M059J (cell line): ENCODE results near the gene CBX3. TPM values are rescaled to one million over a fixed set of nuclear protein-coding genes. Genes with fewer than 3 reads are reported as not detected.
"Not testable (repeated sequence)": the region's sequence is repeated elsewhere in the genome, so short reads cannot be mapped to it uniquely, and the experiment has no call there.

ENCODE experiments used
- DNase-seq: peaks from one replicate; pipeline ENCODE4 v3.0.0-alpha.2; 2012; ENCODE audit warnings: low read depth
- total RNA-seq: library from RNA; depleted of rRNA; stranded (reverse); fragments of >200 nt; shearing (Covaris generic); gene quantifications from 2 replicates; pipeline ENCODE4 v1.2.3, GENCODE V29; 2014

CBX3 gene
- total RNA-seq, 1 experiment from 2014 or later: 268 TPM

DNA sequence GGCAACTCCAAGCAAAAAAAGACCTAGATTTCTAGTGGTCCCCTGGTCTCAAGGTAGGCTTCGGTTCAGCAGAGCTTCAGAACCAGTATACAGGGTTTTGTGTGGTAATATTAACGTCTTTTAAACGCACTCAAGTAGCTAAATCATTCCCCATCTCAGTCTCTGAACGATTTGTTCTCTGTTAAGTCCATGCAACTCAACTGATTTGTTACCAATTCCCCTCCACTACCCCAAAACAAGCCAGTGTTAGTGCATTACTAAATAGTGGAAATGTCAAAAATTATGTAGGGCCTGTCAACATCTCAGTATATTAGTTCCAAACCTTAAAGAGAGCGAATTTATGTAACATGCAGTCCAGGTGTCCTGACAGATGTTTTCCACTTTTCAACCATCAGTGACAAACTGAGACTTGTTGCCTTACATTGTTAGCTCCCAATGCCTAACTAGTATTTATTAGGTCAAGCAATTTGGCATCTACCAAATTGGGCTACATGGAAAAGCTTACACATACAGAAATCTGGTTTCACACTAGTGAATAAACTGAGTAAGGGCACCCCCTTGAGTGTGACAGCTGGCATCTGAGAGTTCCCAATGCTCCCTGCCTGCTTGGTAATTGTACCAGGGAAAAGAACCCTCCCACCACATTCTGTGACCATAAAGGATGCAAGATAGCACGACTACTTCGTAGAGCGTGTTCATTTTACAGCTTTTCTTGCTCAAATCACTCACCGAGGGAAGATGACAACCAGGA is 13.2 kb upstream of the CBX3 start:
- no peak for DNase-seq

DNA sequence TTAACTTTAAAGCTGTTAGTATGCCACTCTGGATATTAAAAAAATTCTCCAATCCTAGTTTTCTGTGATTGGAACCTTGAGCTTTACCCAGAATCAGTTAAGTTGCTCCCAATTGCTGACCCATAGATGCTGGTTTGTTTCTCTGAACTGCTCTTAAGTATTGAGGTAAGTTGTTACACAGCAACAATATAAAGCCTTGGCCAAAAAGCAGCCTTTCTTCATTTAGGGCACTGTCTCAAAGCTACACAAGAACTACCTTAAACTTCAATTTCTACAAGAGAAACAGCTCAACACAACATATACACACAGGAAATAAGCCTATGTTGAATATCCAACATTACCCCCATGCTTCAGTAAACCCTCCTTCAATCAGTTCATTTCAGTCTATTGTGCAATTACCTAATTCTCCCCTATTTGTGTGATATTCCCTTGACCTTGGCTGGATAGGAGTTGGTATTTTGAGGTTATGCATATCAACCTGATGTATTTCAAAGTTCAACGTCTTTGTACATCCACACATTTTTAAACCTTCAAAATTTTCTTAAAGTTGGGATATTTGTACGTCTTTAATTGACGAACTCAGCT is 12.5 kb upstream of the CBX3 start:
- DNase-seq: no peak

DNA sequence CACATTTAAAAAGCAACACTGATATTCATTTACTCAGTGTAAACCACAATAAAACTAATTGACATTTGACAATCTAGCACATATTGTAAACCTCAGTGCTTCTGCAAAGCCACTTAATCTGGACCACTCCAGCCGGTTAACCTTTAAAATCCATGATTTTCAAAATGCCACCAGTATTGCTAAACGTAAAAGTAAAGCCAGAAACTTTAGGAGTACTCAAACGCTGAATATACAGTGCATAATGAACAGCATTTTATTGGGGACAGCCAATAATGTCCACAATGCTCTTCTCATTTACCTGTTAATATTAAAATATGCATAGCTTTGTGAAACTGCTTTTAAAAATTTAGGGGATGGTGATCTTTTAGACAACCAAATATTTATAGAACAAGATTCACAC is 11.8 kb upstream of the CBX3 start:
- DNase-seq: no peak

DNA sequence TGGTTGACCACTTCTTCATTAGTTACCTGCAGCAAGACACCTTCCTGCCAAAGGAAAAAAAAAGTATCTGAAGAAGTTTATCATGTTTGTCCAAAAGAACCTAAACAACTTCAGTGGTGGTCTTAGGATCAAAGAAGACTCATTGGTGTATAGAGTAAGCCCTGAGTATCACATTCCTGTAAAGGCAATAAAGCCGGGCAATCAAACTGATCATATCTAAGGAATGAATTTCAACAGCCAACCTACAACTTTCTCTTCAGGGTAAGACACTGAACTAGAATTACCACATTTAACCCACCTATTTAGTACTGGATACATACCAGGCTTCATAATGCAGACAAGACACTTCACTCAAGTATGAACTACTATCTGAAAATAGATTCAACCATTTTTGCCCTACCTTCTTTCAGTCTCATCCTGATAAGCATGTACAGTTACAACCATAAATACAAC is 11.1 kb upstream of the CBX3 start:
- no peak for DNase-seq

DNA sequence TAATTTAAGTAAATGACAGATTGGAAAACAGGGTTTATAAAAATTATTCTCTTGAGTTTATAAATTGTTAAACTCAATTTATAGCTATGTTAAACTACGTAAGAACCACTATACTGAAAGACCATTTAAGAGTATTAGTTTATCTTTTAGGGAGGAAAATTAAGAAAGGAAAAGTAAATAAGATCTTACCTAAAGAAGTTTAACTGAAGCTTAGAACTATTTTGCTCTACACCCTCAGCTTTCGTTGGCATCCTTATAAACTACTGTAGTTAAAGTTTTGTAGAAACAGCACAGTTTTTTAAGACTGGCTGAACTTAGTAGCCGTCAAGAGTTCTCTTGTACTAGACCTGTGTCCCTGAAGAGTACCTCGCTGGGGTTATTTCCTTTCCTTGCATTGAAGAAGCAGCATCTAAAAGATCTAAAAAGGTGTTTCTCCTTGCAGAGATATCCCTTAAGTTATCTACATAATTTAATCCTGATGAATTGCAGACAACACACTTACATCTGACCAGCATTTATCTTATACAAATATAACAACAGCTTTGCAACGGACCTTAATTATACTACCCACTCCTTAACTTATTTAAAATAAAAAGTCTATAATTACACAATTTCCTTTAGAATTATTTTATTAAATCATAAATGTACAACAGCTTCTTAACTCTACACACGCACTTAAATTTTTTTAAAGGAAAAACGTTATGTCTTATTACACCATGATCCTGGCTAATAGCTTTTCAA is 10.1 kb upstream of the CBX3 start:
- DNase-seq: no peak

DNA sequence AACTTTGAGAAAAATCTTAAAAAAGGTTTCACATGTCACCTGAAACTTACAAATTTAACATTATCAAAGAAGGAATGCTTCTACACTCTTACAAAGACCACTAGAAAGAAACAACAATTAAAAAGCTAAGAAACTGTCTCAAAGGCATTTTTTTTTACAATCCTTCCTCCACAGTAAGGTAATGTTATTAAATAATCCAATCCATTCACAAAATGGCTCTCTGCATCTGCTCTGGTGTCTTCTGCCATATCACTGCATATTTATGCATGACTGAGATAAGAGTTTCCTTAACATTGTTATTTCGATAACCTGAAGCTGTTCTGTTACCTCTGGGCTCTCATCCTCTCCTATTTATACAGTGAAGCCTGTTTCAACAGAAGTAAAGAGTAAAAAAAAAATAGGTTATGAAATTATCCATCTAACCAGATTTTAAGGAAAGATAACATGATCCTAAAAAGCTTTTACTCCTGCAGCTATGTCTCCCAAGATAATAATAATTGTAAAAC is 9.5 kb upstream of the CBX3 start:
- DNase-seq: no peak

DNA sequence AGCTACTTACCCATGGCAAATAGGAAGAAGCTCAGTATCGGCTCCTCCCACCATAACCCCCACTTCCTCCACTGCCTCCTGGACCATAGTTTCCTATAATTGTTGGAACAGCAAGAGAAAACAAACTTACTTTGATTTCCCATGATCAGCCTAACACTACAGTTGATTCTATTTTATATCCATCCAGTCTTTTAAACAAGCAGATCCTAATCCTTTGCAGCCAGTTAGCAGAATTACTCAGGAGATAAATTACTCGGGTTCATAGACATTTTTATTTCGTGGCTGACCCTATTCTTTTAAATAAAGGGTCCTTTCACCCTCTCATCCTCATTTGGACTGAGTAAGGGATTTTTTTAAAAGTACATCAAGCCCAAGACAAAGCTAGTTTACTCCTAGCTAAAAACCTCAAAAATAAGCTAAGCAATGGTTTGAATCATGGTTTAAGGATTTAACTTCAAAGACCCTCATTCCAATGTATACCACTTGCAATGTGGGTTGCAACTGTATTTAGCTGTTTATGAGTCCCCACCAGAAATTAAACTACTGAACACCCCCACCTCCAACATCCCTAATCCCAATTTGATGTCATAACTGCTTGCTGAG is 9.0 kb upstream of the CBX3 start:
- no peak for DNase-seq

DNA sequence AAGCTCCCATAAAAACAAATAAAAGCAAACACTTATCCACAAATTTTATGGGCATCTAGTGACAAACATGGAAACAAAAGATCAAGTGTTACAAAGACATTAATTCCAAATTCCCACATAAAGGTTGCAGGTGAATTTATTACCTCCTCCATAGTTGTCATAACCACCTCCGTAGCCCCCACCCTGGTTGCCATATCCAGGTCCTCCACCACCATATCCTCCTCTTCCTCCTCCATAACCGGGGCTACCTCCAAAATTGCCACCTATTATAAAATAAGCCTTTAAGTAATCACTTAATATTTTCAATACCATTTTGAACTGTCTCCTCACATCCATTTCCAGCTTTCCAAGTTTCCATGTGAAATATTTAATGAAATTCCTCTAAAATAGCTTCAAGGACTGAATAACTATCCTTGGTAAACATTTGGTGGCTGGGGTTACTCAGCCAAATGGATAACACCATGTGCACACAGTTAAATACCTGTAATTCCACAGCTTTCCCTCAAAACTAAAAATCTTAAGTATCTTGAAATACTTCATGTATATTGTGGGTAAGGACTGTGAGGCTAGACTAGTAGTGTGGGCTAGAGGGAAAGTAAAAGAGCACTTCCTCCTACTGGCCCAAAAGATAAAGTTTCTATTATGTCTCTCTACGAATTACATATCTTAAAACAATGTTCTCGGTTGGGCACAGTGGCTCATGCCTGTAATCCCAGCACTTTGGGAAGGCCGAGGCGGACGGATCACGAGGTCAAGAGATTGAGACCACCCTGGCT is 7.9 kb upstream of the CBX3 start:
- DNase-seq: no peak

DNA sequence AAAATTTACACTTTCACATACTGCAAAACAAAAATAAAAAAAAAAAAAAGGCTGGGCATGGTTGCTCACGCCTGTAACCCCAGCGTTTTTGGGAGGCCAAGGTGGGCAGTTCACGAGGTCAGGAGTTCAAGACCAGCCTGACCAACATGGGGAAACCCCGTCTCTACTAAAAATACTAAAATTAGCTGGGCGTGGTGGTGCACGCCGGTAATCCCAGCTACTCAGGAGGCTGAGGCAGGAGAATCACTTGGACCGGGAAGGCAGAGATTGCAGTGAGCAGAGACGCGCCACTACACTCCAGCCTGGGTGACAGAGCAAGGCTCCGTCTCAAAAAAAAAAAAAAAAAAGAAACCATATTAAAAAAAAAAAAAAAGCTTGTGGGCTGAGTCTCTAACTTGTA is 6.8 kb upstream of the CBX3 start:
- not testable (repeated sequence) for DNase-seq

DNA sequence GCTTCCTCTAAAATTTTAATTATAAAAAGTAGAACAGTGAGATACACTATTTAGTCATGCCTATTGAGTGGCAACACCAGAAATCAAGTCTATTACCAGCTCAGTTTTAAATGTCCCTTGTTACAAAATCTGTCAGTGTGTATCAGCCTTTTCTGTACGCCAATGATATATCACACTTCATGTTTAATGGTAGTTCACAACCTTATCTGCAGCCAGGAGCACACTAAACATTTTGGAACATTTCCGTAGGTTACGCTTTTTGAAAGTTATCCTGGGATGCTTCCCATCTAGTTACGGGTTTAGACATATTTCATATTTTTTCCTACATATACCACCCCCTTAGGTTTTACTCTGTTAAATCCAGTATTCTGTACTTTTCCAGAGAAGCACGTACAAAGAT is 6.4 kb upstream of the CBX3 start:
- DNase-seq: no peak

DNA sequence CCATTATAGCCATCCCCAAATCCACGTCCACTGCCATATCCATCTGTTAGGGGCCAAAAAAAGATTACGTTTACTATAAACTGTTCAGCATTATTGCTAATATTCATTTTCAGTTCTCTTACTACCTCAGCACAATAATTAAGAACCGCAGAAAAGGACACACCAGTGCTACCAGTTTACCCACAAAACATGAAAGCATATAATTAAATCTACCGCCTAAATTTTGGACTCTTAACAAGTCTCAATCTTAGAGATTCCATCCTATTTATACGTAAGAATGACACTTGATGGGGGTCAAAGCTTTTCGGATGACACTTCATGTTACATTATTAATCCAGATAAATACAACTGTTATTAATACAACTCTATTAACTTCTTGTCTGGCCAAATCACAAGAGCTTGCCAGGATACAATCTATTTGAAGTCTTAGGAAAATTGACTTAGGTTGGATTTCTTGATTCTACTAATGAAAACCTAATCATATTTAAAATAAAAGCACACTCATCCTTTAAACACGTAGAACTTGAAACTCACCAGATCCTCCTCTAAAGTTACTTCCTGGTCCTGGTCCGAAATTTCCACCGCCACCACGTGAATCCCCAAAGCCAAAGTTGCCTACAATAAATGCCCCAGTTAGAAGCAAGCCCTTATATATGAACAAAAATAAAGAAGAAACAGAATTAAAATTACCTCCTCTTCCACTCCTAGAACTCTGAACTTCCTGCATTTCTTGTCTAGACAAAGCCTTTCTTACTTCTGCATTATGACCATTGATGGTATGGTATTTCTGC is 5.5 kb upstream of the CBX3 start:
- no peak for DNase-seq

DNA sequence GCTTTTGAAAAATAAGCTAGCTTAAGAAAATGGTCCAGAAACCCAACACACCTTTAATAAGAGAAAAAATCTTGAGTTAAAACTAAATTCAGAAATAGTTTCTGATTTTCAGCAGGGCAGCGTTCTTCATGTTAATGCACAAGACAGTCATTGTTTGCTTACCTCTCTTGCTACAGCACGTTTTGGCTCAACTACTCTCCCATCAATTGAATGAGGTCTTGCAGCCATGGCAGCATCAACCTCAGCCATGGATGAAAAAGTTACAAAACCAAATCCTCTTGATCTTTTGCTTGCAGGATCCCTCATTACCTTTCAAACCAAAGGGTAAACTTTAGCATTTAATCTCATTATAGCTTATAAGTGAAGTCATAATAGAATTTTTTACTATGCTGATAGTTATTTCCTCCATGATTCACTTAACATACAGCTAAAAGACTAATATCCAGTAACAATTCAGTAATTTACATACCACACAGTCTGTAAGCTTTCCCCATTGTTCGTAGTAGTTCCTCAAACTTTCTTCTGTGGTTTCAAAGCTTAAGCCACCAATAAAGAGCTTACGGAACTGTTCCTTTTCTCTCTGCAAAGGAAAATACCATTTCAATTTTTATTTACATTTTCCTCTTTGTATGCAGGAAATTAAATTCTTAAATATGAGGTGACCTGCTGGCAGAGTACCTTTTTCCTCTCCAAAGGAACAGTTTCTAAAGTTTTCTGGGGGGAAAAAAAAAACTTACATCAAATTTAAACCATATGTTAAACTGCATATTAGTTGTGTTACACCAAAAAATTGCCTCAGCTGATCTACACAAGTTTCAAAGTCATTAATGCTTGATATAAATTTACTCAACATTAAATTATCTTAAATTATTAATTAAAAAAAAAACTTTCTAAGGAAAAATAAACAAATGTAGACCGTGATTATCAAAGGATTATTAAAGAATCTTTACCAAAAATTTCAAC is 4.1 kb upstream of the CBX3 start:
- DNase-seq: no peak

DNA sequence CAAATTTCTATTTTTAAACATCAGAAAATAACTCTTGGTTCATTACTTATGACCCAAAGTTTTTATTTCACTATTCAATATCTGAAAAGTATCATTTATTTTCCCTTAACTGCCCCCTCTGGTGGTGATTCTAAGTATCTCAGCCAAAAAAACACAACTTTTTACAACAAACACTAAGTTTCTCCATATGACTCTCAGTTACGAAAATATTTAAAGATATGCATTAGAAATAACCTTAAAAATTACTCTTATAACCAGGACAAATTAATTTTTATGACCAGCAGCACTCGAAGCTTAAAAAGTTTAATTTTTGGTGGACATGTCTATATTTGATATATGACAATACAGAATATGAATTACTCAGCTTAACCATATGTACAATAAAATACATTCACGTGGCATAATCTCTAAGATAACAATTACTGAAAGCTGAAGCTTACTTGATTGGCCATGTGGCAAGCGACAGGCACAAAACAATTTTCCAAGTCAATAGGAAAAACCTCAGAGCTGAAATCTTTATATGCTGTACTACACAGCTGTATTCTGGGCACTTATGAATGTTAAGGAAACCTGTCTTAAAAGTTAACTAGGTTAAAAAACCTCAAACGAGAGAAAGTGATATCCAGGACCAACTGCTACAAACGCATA is 3.3 kb upstream of the CBX3 start:
- DNase-seq: peak; percentile 43

DNA sequence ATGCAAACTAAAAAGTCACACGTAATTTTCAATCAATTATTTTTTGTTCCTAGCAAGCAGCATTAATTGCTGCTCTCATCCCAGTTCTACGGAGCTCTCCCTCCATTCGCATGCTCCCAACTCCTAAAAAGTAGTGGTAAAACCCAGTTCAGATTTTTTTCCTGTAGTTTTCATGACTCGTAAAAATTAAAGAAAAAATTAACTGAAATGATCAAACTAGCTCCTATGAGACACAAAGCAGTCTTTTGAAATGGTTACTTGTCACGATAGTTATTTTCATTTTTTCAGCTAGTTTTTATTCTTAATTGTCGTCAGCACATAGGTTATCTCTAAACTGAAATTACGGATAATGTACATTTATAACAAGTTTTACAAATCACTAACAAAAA is 2.8 kb upstream of the CBX3 start:
- no peak for DNase-seq

DNA sequence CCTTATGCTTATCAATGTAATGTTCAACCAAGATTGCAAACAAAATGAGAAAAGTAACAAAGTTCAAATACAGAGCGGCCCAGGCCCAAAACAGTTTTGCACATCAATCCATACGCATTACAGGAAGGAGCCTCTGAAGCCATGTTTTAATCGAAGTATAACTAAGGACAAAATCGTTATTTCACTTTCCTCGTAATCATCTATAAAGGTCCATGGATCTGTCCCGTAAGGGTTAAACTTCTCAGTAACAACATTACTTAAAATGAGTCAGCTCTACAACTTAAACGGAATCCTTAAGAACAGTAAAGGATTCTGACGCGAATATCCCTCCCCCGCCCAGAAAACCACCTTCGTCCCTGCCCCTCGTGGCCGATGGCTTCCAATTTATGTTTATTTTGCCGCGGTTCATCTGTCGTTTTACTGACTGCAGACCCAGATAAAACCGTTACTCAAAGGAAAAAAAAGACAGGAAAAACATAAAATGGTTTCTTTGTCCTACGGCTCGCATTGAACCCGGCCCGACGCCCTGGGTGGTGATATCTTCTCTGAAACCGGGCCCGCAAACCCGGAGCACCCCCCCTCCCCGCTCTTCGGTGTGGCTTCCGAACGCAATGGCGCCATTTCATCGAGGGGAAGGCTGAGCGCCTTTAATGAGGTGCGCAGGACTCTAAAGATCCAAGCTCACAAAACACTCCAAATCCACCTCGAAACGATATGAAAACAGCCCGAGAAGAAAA is 2.1 kb upstream of the CBX3 start:
- peak; percentile 52 for DNase-seq

DNA sequence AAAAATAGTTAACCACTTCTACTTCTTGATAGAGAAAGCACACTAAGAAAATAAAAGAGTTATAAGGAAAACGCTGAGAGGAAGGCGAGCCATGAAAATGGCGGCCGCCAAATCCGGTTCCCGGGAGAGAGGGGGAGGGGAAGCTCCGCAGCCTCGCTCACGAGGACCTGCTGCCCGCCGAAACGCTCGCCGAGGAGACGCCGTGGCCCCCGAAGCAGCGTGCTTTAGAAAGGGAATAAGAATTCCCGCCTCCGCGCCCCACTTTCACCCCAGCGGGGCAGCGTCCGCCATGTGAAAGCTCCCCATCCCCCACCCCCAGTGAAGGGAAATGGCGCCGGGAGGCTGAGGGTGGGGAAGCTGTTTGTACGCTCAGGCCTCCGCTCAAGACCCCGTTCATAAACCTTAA is 1.5 kb upstream of the CBX3 start:
- DNase-seq: peak; percentile 57

DNA sequence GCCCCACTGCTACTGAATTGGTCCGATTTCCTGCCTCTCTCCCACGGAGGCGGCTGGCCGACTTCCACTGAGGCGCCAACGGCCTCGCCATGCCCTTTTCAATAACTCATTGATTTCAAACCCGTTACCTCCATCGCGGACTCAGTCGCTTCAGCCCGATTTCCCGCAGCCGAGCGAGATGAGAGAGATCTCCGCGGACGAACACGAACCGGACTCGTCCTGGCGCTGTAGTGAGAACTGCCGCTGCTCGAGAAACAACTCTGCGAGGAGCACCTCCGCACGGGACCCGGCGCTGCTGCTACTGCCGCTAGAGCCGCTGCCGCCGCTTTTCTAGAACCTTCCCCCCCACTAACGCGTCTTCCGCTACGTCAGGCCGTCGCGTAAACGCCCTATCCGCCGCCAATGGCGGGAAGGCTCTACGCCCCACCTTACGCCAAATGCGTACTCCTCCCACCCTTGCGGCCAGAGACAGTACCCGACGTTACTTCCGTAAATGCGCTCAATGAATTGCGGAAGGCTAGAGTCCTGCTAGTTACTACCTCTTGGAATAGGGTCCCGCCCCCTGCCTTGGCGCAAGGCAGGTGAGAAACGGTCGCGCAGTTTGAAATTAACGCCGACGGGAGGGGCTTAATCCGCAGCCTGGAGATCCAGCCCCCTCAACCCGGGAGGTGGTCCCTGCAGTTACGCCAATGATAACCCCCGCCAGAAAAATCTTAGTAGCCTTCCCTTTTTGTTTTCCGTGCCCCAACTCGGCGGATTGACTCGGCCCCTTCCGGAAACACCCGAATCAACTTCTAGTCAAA is 900 bp upstream of the CBX3 start, which contains the start of gene HNRNPA2B1:
Gene HNRNPA2B1 (minus strand): TSS at position 303 of the 803 bp plus-strand sequence. CDS start 169 bp downstream, at position 134.
- peak; percentile 98 for DNase-seq
